Breast epithelium (tissue), 4 donors: ENCODE measurements around the gene PPFIA1. TPM values are rescaled to one million over a fixed set of nuclear protein-coding genes. Genes with fewer than 3 reads are reported as not detected.

Experiments
- DNase-seq, 2 donors: peaks; one replicate each; pipeline ENCODE4 v3.0.0-alpha.2; 2019; ENCODE audit warnings: low spot score in 2 of 2
- H3K27ac ChIP-seq, 2 donors: fragments of 200-600 bp; sonication (generic) in 1 of 2; one replicate each; pipeline ENCODE4 v1.5.1; 2016 to 2019; ENCODE audit warnings: mild to moderate bottlenecking in 1 of 2
- H3K27me3 ChIP-seq, 2 donors: fragments of 200-600 bp; sonication (generic) in 1 of 2; one replicate each; pipeline versions ENCODE4 v1.5.1 to v1.6.0; 2017 to 2019; ENCODE audit warnings: control low read depth in 1 of 2, mild to moderate bottlenecking in 1 of 2
- H3K36me3 ChIP-seq: fragments of 200-600 bp; one replicate; pipeline ENCODE4 v1.5.1; 2019
- H3K4me1 ChIP-seq, 2 donors: fragments of 200-600 bp; sonication (generic); one replicate each; pipeline ENCODE4 v1.5.1; 2016 to 2019; ENCODE audit warnings: control low read depth in 1 of 2
- H3K4me3 ChIP-seq, 3 donors: fragments of 200-600 bp; sonication (generic); 1 replicate in 2 of 3; 2 replicates in 1 of 3; pipeline ENCODE4 v1.5.1; 2016 to 2019; ENCODE audit warnings: mild to moderate bottlenecking in 3 of 3, moderate library complexity in 2 of 3
- H3K9me3 ChIP-seq, 2 donors: fragments of 200-600 bp; sonication (generic) in 1 of 2; one replicate each; pipeline ENCODE4 v1.5.1; 2016 to 2019; ENCODE audit warnings: control low read depth in 1 of 2
- POLR2A ChIP-seq: fragments of 450-650 bp; IDR thresholded peaks from one replicate; pipeline ENCODE4 v1.6.1; 2016; ENCODE audit warnings: antibody characterized with exemption, mild to moderate bottlenecking, moderate library complexity
- POLR2AphosphoS5 ChIP-seq, 3 donors: sonication (generic); formaldehyde crosslinking; IDR thresholded peaks; one replicate each; pipeline ENCODE4 v1.6.1; 2017; ENCODE audit warnings: antibody characterized with exemption in 3 of 3
- intact Hi-C: fragments of 100-400 bp; cut with DNase I; formaldehyde crosslinking; loops from one replicate; pipeline ENCODE4 v1.15.1; 2023; ENCODE audit warnings: low total_unique reads
- total RNA-seq, 3 donors: library from RNA; depleted of rRNA; stranded (reverse); fragments of >200 nt; gene quantifications; one replicate each; pipeline ENCODE4 v1.1.0, GENCODE V29; 2016
- TF ChIP-seq, protein P1 (sequence below), 3 donors: fragments of 450-650 bp; IDR thresholded peaks; one replicate each; pipeline ENCODE4 v1.5.1; 2016 to 2017; ENCODE audit warnings: antibody characterized with exemption in 3 of 3, mild to moderate bottlenecking in 3 of 3, moderate library complexity in 3 of 3

Gene PPFIA1
- total RNA-seq, 3 donors from 2014 or later, result 52.2 to 80.8 (median 78.0) TPM

DNA sequence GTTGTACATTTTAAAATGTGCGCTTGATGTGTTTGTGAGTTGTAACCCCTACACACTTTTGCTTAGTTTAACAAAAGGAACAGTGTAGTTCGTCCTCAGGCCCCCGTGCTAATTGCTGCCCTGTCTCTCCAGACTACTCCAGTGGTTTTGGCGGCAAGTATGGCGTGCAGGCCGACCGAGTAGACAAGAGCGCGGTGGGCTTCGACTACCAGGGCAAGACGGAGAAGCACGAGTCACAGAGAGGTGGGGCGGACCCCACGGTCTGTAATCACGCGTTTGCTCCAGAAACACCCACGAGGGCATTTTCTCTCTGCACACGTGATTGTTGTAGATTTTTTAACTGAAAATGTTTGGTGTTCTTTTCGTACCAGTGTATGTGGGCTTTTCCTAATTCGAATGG, 146.4 kb downstream of the PPFIA1 start:
- no peak for DNase-seq
- H3K9me3 ChIP-seq, result no peaks in the 10 kb centered on the region
- no peak overlapping the region for H3K4me3 ChIP-seq
- H3K36me3 ChIP-seq, result peaks cover 13% of the 10 kb centered on the region
- TF ChIP-seq POLR2A, result no peak
- TF ChIP-seq, protein P1, sequence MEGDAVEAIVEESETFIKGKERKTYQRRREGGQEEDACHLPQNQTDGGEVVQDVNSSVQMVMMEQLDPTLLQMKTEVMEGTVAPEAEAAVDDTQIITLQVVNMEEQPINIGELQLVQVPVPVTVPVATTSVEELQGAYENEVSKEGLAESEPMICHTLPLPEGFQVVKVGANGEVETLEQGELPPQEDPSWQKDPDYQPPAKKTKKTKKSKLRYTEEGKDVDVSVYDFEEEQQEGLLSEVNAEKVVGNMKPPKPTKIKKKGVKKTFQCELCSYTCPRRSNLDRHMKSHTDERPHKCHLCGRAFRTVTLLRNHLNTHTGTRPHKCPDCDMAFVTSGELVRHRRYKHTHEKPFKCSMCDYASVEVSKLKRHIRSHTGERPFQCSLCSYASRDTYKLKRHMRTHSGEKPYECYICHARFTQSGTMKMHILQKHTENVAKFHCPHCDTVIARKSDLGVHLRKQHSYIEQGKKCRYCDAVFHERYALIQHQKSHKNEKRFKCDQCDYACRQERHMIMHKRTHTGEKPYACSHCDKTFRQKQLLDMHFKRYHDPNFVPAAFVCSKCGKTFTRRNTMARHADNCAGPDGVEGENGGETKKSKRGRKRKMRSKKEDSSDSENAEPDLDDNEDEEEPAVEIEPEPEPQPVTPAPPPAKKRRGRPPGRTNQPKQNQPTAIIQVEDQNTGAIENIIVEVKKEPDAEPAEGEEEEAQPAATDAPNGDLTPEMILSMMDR (IDR thresholded peaks at IDR 0.05), result no peak
- intact Hi-C loops, result no loop called here
- H3K27ac ChIP-seq, result no peak overlapping the region
- no peaks in the 10 kb centered on the region for H3K27me3 ChIP-seq
- H3K4me1 ChIP-seq, result no peaks in the 10 kb centered on the region

DNA sequence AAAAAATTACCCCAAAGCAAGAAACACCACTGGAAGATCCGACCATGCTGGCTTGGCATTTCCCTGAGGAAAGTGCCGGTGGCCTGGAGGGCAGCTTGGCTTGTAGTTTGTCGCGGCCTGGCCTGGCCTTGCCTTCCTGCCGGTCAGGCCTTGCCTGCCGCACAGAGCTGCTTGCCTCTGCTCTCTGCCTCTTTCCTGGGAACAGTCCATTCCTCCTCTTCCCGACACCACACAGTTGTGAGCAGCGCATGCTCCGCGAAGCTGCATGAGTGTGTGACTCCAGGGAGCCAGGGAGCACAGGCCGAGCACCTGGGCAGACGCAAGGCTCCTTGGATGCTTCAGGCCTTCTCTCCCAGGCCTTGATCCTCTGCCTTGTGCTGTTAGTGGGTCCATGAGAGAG, 147.6 kb downstream of the PPFIA1 start:
- intact Hi-C loops, result no loop called here
- no peak overlapping the region for H3K4me3 ChIP-seq
- no peaks in the 10 kb centered on the region for H3K27me3 ChIP-seq
- TF ChIP-seq POLR2A (no peak), POLR2AphosphoS5 (IDR thresholded peaks at IDR 0.05) (no peak)
- TF ChIP-seq, protein P1 (IDR thresholded peaks at IDR 0.05), result no peak
- no peak for DNase-seq
- no peaks in the 10 kb centered on the region for H3K9me3 ChIP-seq
- H3K4me1 ChIP-seq, result no peaks in the 10 kb centered on the region
- no peak overlapping the region for H3K27ac ChIP-seq
- H3K36me3 ChIP-seq, result peaks cover 13% of the 10 kb centered on the region

DNA sequence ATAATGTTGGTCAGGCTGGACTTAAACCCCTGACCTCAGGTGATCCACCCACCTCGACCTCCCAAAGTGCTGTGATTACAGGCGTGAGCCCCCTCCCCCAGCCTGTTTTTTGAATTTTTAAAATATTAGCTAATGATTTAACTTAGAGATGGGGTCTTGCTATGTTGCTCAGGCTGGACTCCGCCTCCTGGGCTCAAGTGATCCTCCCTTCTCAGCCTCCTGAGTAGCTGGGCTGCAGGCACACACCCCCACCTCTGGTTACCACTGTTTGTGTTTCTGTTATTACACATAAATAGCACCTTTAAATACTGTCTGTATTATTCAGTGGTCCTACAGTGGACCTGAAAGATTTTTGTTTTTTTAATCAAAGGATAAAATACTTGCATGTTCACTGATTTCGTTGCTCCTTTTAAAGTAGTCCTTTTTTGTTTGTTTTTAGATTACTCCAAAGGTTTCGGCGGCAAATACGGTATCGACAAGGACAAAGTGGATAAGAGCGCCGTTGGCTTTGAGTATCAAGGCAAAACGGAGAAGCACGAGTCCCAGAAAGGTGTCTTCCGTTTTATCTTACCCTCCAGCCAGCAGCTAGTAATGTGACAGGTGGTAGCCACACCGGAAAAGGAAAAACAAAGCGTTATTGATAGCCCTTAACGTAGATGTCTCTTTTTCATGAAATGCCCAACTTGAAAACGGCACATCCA, 149.0 kb downstream of the PPFIA1 start:
- no peaks in the 10 kb centered on the region for H3K9me3 ChIP-seq
- no peak overlapping the region for H3K4me3 ChIP-seq
- intact Hi-C loops, result no loop called here
- no peaks in the 10 kb centered on the region for H3K27me3 ChIP-seq
- TF ChIP-seq POLR2A (no peak), POLR2AphosphoS5 (IDR thresholded peaks at IDR 0.05) (no peak)
- TF ChIP-seq, protein P1 (IDR thresholded peaks at IDR 0.05), result no peak
- H3K4me1 ChIP-seq, result no peaks in the 10 kb centered on the region
- DNase-seq, result no peak
- H3K27ac ChIP-seq, result no peak overlapping the region
- peaks cover 13% of the 10 kb centered on the region for H3K36me3 ChIP-seq

DNA sequence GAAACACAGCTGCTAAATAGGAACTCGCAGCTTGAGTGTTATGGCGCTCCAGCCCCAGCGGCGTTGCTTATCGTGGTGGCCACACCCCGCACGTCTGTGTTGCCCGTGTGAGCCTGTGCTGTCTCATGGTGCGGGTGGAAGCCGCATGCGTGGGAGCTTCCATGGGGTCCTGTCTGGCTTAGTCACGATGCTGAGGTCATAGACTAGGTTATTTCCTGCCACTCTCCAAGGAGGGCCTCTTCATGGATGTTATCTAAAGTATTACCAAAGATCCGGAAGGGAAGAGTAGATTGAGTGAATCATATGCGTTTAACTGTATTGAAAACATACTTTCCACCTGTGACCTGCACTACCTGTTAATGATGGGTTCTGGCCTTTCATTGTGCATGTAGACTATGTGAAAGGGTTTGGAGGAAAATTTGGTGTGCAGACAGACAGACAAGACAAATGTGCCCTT, 149.5 kb downstream of the PPFIA1 start:
- TF ChIP-seq, protein P1 (IDR thresholded peaks at IDR 0.05), result no peak
- H3K4me3 ChIP-seq, result no peak overlapping the region
- intact Hi-C loops, result no loop called here

DNA sequence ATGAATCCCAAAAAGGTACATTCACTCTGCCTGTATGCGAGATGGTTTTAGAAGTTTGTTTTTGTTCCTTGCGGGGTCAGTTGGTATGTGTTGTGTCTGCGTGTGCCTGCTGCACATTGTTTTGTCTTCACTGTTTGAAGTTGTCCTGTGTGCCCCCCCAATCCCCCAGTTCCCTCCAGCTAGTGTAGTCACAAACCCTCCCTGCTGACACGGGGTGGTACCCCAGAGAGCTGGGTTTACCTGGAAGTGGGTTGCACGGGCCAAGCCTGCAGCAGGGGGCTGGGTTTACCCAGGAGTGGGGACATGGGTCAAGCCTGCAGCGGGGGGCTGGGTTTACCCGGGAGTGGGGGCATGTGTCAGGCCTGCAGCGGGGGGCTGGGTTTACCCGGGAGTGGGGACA, 150.0 kb downstream of the PPFIA1 start:
- no peak for TF ChIP-seq POLR2AphosphoS5 (IDR thresholded peaks at IDR 0.05)
- no peak for TF ChIP-seq POLR2A
- TF ChIP-seq, protein P1 (IDR thresholded peaks at IDR 0.05), result no peak
- H3K36me3 ChIP-seq, result peaks cover 10% of the 10 kb centered on the region
- intact Hi-C loops, result no loop called here

More for the DNA sequence above, 149.5 kb downstream of the PPFIA1 start:
- no peaks in the 10 kb centered on the region for H3K9me3 ChIP-seq
- no peaks in the 10 kb centered on the region for H3K4me1 ChIP-seq
- no peak for DNase-seq
- peaks cover 13% of the 10 kb centered on the region for H3K36me3 ChIP-seq
- H3K27ac ChIP-seq, result no peak overlapping the region
- H3K27me3 ChIP-seq, result no peaks in the 10 kb centered on the region

More for the DNA sequence above, 150.0 kb downstream of the PPFIA1 start:
- Histone ChIP-seq H3K4me1 (no peaks in the 10 kb centered on the region), H3K4me3 (no peak overlapping the region), H3K27me3 (no peaks in the 10 kb centered on the region), H3K27ac (no peak overlapping the region), H3K9me3 (no peaks in the 10 kb centered on the region)
- DNase-seq, result no peak
